Left lobe of liver (tissue), 2 donors: ENCODE measurements around the gene BEX3. TPM values are rescaled to one million over a fixed set of nuclear protein-coding genes. Genes with fewer than 3 reads are reported as not detected.
"Not testable (repeated sequence)": the region's sequence is repeated elsewhere in the genome, so short reads cannot be mapped to it uniquely, and the experiment has no call there.

Experiments
- ATAC-seq: fragments of 200-7000 bp; cut with Tn5 transposase; one replicate; pipeline ENCODE4 v1.9.1; 2020; ENCODE audit warnings: mild to moderate bottlenecking, moderate library complexity
- DNase-seq: peaks from one replicate; pipeline ENCODE4 v3.0.0-alpha.2; 2020; ENCODE audit warnings: low spot score
- total RNA-seq: library from RNA; stranded (reverse); gene quantifications from one replicate; pipeline ENCODE4 v1.2.1, GENCODE V29; 2021
- donor health status: DM: no; HTN: no; CAD: no; lungs with moderate emphysema.
- donor health status: DM: no; HTN: yes; CAD: no.

BEX3 gene
- total RNA-seq, 1 donor from 2014 or later, result 23.7 TPM

DNA sequence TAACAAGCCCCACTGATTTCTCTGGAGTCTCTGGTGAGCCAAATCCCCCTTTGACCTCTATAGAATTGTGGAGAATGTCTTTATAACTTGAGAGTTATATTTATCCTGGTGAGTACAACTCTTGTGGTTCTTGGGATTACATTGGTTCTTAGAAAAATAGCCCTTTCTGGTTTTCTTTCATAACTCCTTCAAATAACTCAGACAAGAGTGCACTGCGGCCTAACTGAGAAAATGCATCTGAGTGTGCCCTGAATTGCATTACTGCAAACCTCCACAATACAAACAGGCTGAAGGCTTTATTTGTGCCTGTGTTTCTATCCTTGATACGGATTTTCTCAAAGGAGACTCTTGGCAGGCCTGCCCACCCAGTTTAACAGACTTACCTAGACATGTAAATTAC lies 2.7 kb downstream of the BEX3 start:
- ATAC-seq (no peak), DNase-seq (no peak)

DNA sequence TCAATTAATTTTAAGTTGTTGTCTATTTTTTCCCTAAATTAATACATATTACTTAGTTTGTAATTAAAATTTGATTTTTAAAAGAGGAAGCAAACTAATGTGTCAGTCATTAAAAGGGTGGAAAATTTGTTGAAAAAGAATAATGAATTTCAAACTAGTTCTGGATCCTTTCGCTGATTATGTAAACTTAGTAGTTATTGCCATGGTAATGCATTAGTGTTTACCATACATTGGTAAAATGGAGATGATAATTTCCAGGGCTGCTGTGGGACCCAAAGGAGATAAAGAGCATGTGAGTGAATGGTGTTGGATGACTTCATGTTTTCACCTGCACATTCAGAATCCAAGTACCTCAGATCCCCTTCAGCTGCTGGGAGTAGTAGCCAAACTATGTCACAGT lies 6.5 kb downstream of the BEX3 start:
- ATAC-seq (no peak), DNase-seq (no peak)

DNA sequence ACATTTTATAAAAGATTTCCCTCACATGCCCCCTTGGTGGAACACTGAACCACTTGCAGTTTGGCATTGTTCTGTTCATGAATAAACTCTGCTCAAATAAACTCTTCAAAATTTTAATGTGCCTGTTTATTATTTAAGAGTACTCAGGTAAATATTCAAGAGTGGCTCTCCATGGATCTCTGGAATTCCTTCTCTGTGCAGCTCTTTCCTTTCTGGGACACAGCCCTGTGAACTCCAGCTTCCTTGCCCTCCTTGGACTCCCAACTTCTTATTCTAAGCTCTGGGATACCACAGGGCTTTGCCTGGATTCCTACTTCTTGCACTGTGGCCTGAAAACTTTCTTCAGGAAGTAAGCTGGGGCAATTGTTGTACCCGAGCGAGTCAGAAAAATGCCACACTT lies 8.3 kb downstream of the BEX3 start:
- DNase-seq (no peak), ATAC-seq (no peak)

DNA sequence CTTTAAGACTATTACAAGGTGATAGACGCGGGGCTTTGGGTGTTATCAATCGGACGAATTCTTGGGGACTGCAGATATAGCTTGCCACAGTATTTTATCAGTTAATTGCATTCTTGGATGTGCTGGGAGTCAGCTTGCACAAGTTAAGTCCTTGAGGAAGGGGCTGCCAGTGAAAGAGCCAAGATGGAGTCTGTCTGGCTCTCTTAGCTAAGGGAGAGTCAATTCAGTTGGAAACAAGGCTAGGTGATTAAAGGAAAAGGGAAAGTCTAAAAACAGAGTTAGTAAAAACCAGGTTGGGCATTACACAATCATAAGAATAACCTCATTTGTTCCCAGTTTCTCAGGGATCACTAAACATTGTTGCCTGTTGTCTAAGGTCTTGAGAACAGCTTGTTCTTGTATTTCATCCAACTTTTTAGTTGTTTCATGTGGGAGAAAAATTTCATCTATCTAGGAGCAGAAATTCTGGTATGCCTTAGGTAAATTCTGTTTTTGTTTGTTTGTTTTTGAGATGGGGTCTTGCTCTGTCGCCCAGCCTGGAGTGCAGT lies 9.0 kb downstream of the BEX3 start:
- not testable (repeated sequence) for DNase-seq, ATAC-seq

DNA sequence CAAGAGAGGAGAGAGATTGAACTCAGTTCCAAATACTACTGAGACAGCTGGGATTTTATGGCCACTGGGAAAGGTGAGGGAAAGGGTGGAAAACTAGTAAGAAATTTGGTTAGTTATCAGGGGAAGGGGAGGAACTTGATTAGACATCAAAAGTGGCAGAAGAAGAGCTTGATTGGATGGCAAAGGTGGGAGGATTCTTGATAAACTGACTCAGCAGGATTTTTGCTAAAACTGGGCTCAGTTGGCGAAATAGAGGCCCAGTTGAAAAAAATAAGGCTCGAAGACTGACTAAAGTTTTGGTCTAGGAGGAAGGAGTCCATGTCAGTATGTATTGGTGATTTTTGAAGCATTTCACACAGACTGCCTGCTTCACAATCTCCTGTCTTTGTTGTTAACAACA lies 10.0 kb downstream of the BEX3 start:
- DNase-seq (no peak), ATAC-seq (no peak)

DNA sequence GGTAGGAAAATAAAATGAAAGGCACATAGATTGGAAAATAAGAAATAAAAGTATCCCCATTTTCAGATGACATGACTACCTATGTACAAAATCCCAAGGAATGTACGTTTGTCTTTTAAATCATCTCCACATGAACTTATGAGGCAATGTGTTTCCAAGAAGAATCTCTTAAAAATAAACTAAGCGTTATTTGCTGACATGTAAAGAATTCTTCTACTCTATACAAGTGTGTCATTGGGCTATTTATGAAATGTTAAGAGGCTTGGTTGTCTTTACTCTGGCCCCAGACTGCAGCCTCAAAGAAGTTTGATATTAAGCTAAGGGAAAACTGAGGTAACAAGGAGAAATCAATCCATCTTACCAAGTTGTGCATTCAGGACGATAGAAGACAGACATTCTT lies 17.1 kb downstream of the BEX3 start:
- DNase-seq (no peak), ATAC-seq (no peak)

DNA sequence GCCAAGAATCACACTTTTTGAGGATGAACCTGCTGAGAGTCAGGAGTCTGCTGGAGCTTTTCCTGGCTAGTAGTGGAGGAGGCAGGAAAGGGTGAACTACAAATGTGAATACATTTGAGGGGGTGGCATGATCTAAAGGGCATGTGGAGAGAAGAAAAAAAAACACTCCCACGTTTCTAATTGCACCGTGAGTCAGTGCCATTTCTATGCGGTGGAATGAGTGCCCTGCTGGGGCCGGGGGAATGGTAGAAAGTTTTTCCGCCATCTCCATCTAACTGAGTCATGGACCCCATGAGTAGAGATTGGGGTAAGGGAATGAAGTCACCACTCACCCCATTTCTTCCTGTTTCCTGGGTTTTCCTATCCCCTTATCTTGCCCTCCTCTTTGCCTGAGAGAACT lies 19.8 kb downstream of the BEX3 start:
- no peak for ATAC-seq
- DNase-seq, result no peak

DNA sequence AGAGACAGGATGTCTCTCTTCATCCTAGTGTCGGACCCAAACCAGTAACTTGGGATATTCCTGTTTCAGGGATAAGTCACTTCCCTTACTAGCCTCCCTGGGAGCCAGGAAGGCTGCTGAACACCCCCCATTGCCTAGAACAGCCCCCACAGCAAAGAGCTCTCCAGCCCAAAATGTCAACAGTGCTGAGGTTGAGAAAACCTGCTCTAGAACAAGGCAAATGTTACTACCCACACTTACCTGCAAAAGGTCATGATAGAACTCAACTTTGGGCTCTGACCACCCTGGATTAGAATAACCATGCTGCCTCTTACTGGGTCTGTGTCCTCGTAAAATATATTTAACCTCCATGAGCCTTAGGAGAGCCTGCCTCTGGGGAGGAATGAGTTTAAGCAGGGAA lies 20.3 kb downstream of the BEX3 start:
- ATAC-seq (no peak), DNase-seq (no peak)

DNA sequence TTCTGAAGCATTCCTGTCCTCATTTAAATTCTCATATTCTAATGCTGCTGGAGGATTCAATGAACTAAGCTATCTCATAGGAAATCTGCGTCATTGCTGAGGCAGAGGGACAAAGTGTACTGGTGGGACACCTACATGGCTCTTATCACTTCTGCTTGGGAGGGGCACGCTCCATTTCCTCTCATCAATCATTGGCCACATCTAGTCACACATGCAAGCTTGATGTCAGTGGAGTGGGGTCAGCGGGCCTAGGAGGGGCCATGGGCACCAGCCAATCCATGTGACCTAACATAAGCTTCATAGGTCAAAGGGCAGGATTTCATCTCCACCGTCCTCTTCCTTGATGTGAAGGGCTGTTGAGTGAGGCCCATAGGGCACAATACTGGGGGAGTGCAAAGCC lies 21.4 kb downstream of the BEX3 start:
- DNase-seq (no peak), ATAC-seq (no peak)

DNA sequence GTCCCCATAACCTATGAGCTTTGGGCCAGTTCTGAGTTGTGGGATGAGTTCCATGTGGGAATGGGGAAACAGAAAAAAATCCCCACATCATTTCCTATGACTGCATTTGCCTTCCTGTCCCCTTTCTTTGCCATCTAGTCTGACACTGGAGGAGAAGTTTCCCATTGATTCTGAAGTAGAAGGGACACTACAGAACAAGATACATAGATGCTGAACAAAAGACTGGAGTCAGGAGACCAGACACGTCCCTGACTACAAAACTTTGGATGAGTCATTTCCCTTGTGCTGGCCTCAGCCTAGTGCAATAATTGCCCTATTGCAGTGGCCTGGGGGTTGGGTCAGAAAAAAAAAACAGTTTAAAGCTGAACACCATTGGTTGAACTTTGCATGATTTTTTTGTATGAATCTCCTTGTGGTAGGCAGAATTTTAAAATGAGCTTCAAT lies 22.1 kb downstream of the BEX3 start:
- DNase-seq (no peak), ATAC-seq (no peak)

DNA sequence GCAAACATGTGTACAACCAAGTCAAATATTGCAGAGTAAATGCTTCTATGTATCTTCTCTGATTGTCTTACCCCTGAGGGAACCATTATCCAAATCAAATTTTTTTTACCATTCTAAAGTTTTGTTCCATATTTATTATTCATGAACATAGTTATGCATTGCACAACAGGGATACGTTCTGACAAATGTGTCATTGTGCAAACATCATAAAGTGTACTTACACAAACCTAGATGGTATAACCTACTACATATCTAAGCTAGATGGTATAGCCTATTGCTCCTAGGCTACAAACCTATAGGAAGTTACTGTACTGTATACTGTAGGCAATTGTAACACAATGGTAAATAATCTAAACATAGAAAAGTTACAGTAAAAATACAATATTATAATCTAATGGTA lies 23.4 kb downstream of the BEX3 start:
- DNase-seq (no peak), ATAC-seq (no peak)

DNA sequence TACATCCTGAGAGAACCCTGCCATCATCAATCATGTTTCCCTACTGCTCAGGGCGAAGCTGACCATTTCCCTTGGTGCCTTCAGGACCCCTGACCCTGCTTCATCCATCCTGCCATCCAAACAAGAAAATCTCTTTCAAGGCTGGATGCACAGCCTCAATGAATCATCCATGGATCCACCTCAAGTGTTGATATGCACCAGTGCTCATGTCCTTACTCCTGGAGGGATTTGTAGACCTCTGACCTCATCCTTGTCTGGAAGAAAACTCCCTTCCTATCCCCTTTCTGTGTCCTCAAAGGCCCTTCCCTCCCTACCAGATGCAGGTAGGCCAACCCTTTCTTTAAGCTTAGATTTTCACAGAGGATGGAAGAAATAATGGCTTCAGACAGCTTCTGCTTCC lies 24.6 kb downstream of the BEX3 start:
- ATAC-seq, result no peak
- no peak for DNase-seq

DNA sequence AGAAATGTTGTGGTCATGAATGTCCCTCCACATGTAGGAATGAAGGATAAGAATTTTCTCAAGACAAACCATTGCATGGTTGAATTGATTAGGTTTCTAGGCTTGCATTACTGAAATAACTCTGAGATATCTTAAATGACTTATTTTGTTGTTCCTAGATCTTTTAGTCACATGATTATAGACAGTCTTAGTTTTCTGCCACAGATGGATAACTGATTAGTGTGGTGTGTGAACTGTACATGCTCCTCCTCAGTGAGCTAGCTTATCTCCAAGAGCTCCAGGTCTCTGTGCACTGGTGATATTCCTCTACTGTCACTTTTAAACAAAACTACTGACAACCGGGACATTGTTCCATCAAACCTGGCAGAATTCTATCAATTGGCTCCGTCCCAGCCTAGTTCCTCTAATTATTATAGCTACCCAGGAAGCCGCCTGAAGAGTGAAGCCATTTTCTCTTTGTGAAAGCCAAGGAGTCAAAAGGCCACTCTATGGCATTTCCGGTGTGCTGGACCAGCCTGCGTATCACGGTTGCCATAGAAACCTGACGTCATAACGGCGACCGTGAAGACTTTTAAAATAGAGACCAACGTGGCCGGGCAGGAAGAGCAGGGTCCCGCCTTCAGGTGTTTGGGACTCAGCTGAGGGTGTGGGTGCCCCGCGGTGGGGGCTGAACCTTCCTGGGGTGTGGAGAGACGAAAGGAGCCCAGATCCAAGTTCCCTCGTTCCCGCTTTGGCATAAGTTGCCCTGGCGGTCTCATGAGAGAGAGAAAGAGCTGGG lies 28.1 kb downstream of the BEX3 start:
- ATAC-seq (peak; percentile 91), DNase-seq (peak; percentile 68)

DNA sequence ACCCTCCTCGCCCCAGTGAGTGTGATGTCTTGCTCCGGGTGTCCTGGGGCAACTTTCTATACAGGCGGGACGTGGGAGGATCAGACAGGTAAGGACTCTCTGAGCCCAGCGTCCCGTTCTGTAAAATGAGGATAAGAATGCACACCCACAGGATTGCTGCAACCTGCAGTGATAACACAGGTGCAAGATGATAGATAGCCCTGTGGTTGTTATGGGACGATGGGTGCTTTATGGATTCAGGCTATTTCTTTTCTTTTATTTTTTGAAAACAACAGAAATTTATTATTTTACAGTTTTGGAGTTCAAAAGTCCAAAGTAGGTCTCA lies 28.6 kb downstream of the BEX3 start:
- DNase-seq (no peak), ATAC-seq (peak; percentile 46)

DNA sequence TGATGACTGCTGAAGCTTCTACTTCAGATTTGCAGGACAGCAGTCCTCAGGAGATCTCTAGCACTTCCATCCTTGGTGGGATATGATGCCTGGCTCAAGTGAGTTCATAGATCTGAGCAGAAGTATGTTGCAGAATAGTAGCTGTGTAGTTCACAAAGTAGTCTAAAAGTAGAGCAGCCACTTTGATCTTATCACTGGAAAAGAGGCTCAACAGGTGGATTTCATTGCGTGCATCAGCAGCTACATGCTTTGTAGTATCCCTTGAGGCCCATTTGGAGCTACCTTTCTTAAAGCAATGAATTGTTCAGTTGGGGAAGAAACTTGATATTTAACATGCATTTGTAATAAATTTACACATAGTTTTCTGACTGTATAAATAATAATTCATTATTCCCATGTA lies 29.9 kb downstream of the BEX3 start:
- no peak for ATAC-seq
- no peak for DNase-seq

DNA sequence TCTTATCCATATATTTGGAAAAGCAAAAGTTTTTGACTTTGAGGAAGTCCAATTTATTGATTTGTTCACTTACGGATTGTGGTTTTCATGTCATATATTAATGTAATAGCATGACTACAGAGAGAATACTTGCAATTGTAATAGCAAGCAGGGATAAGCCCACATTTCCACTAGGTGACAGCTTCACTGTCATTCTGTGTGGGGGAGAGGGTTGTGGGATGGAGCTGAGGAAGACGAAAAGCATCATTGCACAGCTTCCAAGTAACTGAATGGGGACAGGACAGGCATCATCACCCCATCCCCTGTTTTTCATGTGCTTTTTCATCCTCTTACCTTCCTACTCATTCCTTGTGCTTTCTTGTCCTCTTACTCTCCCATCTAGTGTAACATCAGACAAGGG lies 31.4 kb downstream of the BEX3 start:
- DNase-seq (no peak), ATAC-seq (no peak)

DNA sequence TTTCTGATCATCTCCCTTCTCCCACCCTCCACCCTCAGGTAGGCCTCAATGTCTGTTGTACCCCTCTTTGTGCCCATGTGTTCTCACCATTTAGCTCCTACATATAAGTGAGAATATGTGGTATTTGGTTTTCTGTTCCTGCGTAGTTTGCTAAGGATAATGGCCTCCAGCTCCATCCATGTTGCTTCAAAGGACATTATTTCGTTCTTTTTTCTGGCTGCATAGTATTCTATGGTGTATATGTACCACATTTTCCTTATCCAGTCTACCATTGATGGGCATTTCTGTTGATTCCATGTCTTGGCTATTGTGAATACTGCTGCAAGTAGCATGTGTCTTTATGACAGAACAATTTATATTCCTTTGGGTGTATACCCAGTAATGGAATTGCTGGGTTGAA lies 35.4 kb downstream of the BEX3 start:
- DNase-seq, ATAC-seq: not testable (repeated sequence)

DNA sequence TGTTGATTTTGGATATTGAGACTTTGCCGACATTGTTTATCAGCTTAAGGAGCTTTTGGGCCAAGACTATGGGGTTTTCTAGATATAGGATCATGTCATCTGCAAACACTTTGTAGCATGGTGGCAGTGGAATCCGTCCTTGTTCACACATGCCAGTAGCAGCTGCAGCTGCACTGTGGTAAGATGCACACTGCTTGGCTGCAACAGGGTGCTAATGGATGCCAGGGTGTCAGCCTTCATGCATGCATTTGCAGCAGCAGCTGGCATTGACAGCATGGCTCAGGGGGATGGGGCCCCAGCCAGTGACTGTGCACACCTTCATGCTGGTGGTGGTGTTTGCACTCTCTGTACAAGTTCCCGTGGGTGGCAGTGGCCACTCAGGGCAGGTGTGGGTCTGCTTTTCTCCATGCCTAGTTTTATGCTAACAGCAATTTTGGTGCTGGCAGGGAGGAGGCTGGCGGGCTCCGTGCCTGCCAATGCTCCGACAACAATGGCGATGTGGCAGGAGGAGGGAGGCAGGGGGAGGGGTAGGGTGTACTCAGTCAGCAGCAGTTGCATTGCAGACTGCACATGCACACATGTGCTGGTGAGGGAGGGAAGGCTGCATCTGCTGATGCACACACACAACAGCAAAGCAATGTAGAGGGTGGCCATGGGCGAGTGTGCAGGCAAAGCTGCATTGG lies 37.5 kb downstream of the BEX3 start:
- DNase-seq, result no peak
- ATAC-seq, result no peak

DNA sequence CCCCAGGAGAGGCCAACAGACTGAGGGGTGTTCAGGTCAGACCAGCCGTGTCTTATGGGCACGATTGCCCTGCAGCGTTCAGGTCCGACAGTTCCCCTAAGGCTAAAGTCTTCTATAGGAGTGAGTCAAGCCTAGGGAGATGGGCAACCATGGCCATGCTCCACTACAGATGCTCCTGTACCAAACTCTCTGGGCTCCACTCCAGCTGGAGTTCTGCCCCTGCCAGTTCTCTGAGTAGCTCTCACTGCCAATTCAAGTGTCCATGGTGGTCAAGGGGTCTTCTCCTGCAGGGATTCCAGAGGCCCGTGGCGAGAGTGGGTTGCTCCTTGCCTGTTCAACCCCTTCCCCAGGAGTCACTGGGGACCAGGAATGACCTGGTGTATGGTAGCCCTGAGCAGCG lies 38.2 kb downstream of the BEX3 start:
- no peak for ATAC-seq
- no peak for DNase-seq

DNA sequence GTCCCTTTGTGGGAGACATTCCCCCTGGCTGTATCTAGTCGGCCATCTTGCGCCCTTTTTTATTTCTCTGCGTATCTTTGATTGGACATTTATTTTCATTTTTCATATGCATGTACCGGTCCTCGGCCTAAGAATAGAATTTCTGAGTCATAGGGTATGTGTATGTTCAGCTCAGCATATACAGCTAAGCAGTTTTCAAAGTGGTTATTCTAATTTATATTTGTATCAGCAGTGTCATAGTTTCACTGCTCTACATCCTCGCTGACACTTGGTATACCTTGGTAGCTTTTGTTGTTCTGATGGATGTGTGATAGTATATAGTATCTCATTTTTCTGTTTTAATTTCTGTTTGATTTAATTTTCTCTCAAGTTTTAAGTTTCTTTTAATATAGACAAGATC lies 38.7 kb downstream of the BEX3 start:
- DNase-seq (no peak), ATAC-seq (no peak)

DNA sequence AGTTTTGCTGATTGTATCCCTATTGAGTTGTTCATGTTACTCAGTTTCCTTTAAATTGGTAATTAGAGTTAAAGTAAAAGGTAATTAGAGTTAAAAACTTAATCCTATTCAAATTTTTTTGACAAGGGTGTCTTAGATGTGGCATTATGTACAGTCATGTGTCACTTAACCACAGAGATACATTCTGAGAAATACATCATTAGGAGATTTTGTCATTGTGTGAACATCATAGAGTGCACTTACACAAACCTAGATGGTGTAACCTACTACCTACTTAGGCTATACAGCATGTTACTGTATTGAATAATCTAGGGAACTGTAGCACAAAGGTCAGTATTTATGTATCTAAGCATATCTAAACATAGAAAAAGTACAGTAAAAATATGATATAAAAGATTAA lies 39.2 kb downstream of the BEX3 start:
- ATAC-seq (no peak), DNase-seq (no peak)

DNA sequence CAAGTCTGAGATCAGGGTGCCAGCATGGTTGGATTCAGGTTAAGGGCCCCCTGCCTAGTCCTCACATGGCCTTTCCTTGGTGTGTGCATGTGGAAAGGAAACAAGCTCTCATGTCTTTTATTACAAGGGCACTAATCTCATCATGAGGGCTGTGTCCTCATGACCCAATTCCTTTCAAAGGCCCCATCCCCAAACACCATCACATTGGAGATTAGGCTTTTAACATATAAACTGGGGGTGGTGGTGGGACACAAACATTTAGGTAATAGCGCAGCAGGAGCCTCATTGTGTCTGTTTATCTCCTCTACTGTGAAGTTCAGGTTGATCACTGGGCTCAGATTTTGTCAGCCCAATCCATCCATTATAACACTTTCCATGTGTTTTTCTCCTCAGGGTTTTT lies 41.0 kb downstream of the BEX3 start:
- no peak for DNase-seq
- no peak for ATAC-seq

DNA sequence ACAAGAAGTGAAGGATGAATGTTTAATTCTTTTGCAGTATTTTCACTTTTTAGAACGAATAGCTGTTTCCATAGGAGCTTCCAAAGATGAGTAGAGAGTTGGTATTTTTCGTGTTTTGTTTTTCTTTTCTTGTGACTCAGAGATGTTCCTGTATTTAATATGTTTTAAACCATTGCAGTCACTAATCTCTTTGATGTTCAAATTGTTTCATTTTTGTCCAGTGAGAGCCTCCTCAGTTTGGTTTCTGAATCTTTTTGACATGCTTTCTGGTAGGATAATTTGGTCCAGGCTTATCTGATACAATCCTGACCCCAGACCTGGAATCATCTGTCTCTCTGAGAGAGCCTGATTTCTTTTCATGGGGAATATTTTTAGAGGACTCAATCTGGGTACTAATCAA lies 41.6 kb downstream of the BEX3 start:
- DNase-seq, result no peak
- no peak for ATAC-seq
